ENCODE results near the gene TMEM250.
"Not testable (repeated sequence)": the region's sequence is repeated elsewhere in the genome, so short reads cannot be mapped to it uniquely, and the experiment has no call there.

Gene TMEM250

GRCh38 chr9:136110082-136111061 lies 8.3 kb downstream of the TMEM250 start:
- DNase-seq, result no peak

GRCh38 chr9:136109351-136110081 lies 9.2 kb downstream of the TMEM250 start:
- peak; percentile 43 for DNase-seq

GRCh38 chr9:136108648-136109266 lies 9.9 kb downstream of the TMEM250 start:
- no peak for DNase-seq

- peak; percentile 39 for DNase-seq
Measured at GRCh38 chr9:136107953-136108647, 10.6 kb downstream of the TMEM250 start.

GRCh38 chr9:136107155-136107952 lies 11.3 kb downstream of the TMEM250 start:
- DNase-seq, result no peak

GRCh38 chr9:136105398-136106135 lies 13.1 kb downstream of the TMEM250 start:
- no peak for DNase-seq

GRCh38 chr9:136104916-136105315 lies 13.8 kb downstream of the TMEM250 start:
- DNase-seq, result no peak

GRCh38 chr9:136104488-136104800 lies 14.2 kb downstream of the TMEM250 start:
- no peak for DNase-seq

GRCh38 chr9:136103651-136104487 lies 14.8 kb downstream of the TMEM250 start:
- DNase-seq, result no peak

- DNase-seq, result not testable (repeated sequence)
Measured at GRCh38 chr9:136101615-136102074, 17.0 kb downstream of the TMEM250 start.

GRCh38 chr9:136100700-136101614 lies 17.7 kb downstream of the TMEM250 start:
- no peak for DNase-seq

GRCh38 chr9:136099542-136099941 lies 19.1 kb downstream of the TMEM250 start:
- DNase-seq, result no peak

- no peak for DNase-seq
Measured at GRCh38 chr9:136098844-136099243, 19.8 kb downstream of the TMEM250 start.

- DNase-seq, result no peak
Measured at GRCh38 chr9:136098210-136098609, 20.5 kb downstream of the TMEM250 start.

- no peak for DNase-seq
Measured at GRCh38 chr9:136096505-136097001, 22.1 kb downstream of the TMEM250 start.

- DNase-seq, result no peak
Measured at GRCh38 chr9:136095070-136096058, 23.3 kb downstream of the TMEM250 start, which contains the start of gene NACC2. TSS of gene NACC2 (minus strand) at chr9:136095289. CDS start at chr9:136050521, 44,768 bp downstream.
